ES-I3 (cell line): ENCODE data around the gene BAIAP2L2.

ENCODE experiments used
- H3K36me3 ChIP-seq: 2 replicates; pipeline ENCODE4 v1.6.1; 2013; ENCODE audit warnings: mild to moderate bottlenecking, low read length, control low read depth, moderate library complexity; ENCODE audit not compliant: insufficient read depth
- H3K4me1 ChIP-seq: 2 replicates; pipeline ENCODE4 v1.6.1; 2013; ENCODE audit warnings: mild to moderate bottlenecking, control low read depth, low read length; ENCODE audit not compliant: insufficient read depth
- H3K9ac ChIP-seq: 2 replicates; pipeline ENCODE4 v1.6.1; 2013; ENCODE audit warnings: low read depth, mild to moderate bottlenecking, low read length, moderate library complexity
- H3K9me3 ChIP-seq: 2 replicates; pipeline ENCODE4 v1.6.1; 2013; ENCODE audit warnings: mild to moderate bottlenecking, low read length, moderate library complexity; ENCODE audit not compliant: control insufficient read depth, insufficient read depth

Gene BAIAP2L2

GRCh38 chr22:38135133-38135706 lies 24.7 kb upstream of the BAIAP2L2 start:
- H3K4me1 ChIP-seq, result no peaks in the 10 kb centered on the region
- H3K9me3 ChIP-seq, result no peaks in the 10 kb centered on the region
- no peaks in the 10 kb centered on the region for H3K36me3 ChIP-seq
- no peak overlapping the region for H3K9ac ChIP-seq

GRCh38 chr22:38133331-38133730 lies 22.8 kb upstream of the BAIAP2L2 start:
- Histone ChIP-seq H3K36me3 (no peaks in the 10 kb centered on the region), H3K4me1 (no peaks in the 10 kb centered on the region), H3K9me3 (no peaks in the 10 kb centered on the region)

GRCh38 chr22:38132794-38133193 lies 22.3 kb upstream of the BAIAP2L2 start:
- Histone ChIP-seq H3K9me3 (no peaks in the 10 kb centered on the region), H3K36me3 (no peaks in the 10 kb centered on the region), H3K4me1 (no peaks in the 10 kb centered on the region), H3K9ac (no peak overlapping the region)

More at GRCh38 chr22:38133331-38133730, 22.8 kb upstream of the BAIAP2L2 start:
- H3K9ac ChIP-seq, result no peak overlapping the region

- no peak overlapping the region for H3K9ac ChIP-seq
- no peaks in the 10 kb centered on the region for H3K9me3 ChIP-seq
- no peaks in the 10 kb centered on the region for H3K4me1 ChIP-seq
- no peaks in the 10 kb centered on the region for H3K36me3 ChIP-seq
These were observed 21.7 kb upstream of the BAIAP2L2 start for GRCh38 chr22:38132136-38132535.

- Histone ChIP-seq H3K36me3 (no peaks in the 10 kb centered on the region), H3K9me3 (no peaks in the 10 kb centered on the region), H3K9ac (no peak overlapping the region)
These were observed 20.9 kb upstream of the BAIAP2L2 start for GRCh38 chr22:38131399-38131798.

GRCh38 chr22:38129856-38130255 lies 19.4 kb upstream of the BAIAP2L2 start:
- Histone ChIP-seq H3K36me3 (no peaks in the 10 kb centered on the region), H3K4me1 (no peaks in the 10 kb centered on the region), H3K9ac (no peak overlapping the region), H3K9me3 (no peaks in the 10 kb centered on the region)

More at GRCh38 chr22:38131399-38131798, 20.9 kb upstream of the BAIAP2L2 start:
- H3K4me1 ChIP-seq, result no peaks in the 10 kb centered on the region

GRCh38 chr22:38129021-38129420 lies 18.5 kb upstream of the BAIAP2L2 start:
- Histone ChIP-seq H3K9me3 (no peaks in the 10 kb centered on the region), H3K9ac (no peak overlapping the region), H3K36me3 (no peaks in the 10 kb centered on the region), H3K4me1 (no peaks in the 10 kb centered on the region)

- no peaks in the 10 kb centered on the region for H3K36me3 ChIP-seq
- H3K4me1 ChIP-seq, result no peaks in the 10 kb centered on the region
- no peaks in the 10 kb centered on the region for H3K9me3 ChIP-seq
- no peak overlapping the region for H3K9ac ChIP-seq
These were observed 17.4 kb upstream of the BAIAP2L2 start for GRCh38 chr22:38127869-38128268.

- Histone ChIP-seq H3K9ac (no peak overlapping the region), H3K9me3 (no peaks in the 10 kb centered on the region), H3K4me1 (no peaks in the 10 kb centered on the region), H3K36me3 (no peaks in the 10 kb centered on the region)
These were observed 16.6 kb upstream of the BAIAP2L2 start for GRCh38 chr22:38126928-38127668.

GRCh38 chr22:38125751-38126201 lies 15.3 kb upstream of the BAIAP2L2 start:
- no peaks in the 10 kb centered on the region for H3K4me1 ChIP-seq
- no peak overlapping the region for H3K9ac ChIP-seq
- H3K9me3 ChIP-seq, result no peaks in the 10 kb centered on the region
- no peaks in the 10 kb centered on the region for H3K36me3 ChIP-seq

GRCh38 chr22:38125038-38125610 lies 14.6 kb upstream of the BAIAP2L2 start:
- Histone ChIP-seq H3K4me1 (no peaks in the 10 kb centered on the region), H3K36me3 (no peaks in the 10 kb centered on the region)

GRCh38 chr22:38124236-38124974 lies 13.9 kb upstream of the BAIAP2L2 start:
- no peaks in the 10 kb centered on the region for H3K4me1 ChIP-seq

More at GRCh38 chr22:38125038-38125610, 14.6 kb upstream of the BAIAP2L2 start:
- Histone ChIP-seq H3K9me3 (no peaks in the 10 kb centered on the region), H3K9ac (no peak overlapping the region)

GRCh38 chr22:38122616-38123015 lies 12.1 kb upstream of the BAIAP2L2 start:
- Histone ChIP-seq H3K9me3 (no peaks in the 10 kb centered on the region), H3K4me1 (no peaks in the 10 kb centered on the region), H3K9ac (no peak overlapping the region), H3K36me3 (no peaks in the 10 kb centered on the region)

More at GRCh38 chr22:38124236-38124974, 13.9 kb upstream of the BAIAP2L2 start:
- H3K9ac ChIP-seq, result no peak overlapping the region
- no peaks in the 10 kb centered on the region for H3K36me3 ChIP-seq
- no peaks in the 10 kb centered on the region for H3K9me3 ChIP-seq

- Histone ChIP-seq H3K4me1 (no peaks in the 10 kb centered on the region), H3K36me3 (no peaks in the 10 kb centered on the region), H3K9ac (no peak overlapping the region), H3K9me3 (no peaks in the 10 kb centered on the region)
These were observed 10.1 kb upstream of the BAIAP2L2 start for GRCh38 chr22:38120359-38121110.
